M059J (cell line): ENCODE data around the gene ELP6. TPM values are rescaled to one million over a fixed set of nuclear protein-coding genes. Genes with fewer than 3 reads are reported as not detected.
"Not testable (repeated sequence)": the region's sequence is repeated elsewhere in the genome, so short reads cannot be mapped to it uniquely, and the experiment has no call there.

Experiments
- DNase-seq: peaks from one replicate; pipeline ENCODE4 v3.0.0-alpha.2; 2012; ENCODE audit warnings: low read depth
- total RNA-seq: library from RNA; depleted of rRNA; stranded (reverse); fragments of >200 nt; shearing (Covaris generic); gene quantifications from 2 replicates; pipeline ENCODE4 v1.2.3, GENCODE V29; 2014

Gene ELP6
- total RNA-seq, 1 experiment from 2014 or later = 24.5 TPM

DNA sequence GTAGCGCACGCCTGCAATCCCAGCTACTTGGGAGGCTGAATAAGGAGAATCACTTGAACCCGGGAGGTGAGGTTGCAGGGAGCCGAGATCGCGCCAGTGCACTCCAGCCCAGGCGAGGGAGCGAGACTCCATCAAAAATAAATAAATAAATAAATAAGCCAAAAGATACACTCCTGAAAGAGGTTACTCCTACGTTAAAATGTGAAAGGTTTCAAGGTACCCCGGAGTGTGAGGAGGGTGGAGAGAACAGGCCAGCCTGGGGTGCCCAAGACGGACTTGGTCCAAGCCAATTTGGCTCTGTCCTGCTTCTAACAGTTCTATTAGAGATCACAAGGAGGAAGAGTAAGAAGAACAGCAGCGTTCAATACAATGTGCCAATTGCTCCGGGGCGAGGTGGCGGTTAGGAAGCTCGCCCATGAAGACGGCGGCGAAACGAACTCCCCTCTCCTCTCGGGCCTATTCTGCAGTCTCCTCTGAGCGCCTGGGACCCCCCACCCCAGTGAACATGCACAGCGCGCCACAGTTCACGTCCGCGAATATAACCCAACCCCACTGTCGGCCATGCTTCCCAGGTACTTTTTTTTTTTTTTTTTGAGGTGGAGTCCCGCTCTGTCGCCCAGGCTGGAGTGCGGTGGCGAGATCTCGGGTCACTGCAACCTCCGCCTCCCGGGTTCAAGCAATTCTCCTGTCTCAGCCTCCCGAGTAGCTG, 942 bp downstream of the ELP6 start:
- peak; percentile 13 for DNase-seq

DNA sequence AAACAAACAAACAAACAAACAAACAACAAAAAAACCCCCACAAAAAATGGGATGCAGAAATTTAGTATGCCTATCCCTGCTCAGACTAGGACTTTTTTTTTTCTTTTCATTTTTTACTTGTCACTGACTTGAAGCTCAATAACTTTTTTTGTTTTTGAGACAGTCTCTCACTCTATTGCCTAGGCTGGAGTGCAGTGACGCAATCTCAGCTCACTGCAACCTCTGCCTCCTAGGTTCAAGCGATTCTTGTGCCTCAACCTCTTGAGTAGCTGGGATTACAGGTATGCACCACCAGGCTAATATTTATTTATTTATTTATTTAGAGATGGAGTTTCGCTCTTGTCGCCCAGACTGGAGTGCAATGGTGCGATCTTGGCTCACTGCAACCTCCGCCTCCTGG, 8.2 kb downstream of the ELP6 start:
- not testable (repeated sequence) for DNase-seq

DNA sequence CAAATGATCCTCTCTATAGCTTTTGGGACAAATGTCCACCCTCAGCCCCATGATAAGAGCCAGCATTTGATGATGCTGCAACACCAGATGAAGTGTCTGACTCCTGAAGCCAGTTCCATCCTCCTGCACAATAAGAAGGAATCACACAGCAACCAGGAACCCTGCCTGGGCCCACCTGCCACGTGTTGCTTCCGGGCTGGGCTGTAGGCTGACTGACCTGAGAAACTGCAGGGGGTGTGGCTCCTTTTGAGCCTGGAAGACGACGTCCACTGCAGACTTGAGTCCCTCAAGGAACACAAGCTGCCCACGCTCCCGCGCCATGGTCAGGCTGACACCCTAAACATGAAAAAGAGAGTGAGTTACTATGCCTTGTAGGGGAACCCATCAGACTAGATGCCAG, 9.4 kb downstream of the ELP6 start:
- no peak for DNase-seq

DNA sequence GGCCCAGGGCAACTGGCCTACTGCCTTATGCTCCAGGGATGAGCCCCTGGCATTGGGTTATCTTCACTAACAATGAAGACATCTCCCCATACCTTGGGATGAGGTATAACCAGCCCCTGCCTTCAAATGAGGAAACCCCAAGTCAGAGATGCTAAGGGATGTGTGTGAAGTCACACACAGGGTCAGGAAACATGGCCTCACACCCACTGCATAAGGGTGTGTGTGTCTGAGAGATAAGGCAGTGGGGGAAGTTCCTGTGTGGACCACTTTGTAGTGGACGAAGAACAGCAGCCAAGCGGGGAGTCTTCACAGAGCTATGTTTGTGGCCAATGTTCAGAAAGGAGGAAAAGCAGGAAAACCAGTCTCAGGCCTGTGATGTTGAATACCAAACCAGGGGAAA, 10.5 kb downstream of the ELP6 start:
- no peak for DNase-seq

DNA sequence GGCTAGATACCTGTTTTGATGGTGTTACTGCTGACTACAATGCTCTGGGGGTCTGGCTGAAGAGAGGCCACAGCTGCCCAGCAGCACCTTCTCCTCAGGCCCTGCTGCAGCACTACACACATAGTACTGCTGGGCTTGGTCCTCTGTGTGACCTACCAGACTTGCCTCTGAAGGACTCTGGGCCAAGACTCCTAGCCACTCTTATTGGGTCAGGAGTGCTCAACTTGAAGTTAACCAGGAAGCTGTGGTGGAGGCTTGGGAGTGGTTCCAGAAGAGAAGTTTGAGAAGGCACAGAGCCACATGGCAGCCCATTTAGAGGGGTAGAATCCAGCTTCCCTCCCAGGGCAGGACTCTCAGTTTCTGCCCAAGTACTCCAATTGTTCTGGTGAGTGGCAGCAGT, 16.6 kb downstream of the ELP6 start:
- no peak for DNase-seq

DNA sequence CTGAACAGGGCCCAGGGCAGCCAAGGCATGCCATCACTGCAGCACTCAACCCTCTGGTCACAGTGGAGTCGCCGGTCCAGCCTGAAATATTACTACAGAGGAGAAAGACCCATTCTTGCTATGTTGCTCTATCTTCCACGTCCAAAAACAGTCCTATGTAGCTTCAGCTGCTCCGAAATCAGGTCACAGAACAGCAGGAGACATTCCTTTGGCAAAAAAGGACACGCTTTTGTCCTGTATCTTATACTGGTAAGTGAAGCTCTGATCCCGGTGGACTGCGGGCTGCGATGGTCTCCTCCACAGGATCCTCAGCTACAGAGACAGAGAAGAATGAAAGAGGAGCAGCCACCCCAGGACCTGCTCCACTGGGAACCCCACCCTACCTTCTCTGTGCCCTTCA, 17.6 kb downstream of the ELP6 start:
- no peak for DNase-seq

DNA sequence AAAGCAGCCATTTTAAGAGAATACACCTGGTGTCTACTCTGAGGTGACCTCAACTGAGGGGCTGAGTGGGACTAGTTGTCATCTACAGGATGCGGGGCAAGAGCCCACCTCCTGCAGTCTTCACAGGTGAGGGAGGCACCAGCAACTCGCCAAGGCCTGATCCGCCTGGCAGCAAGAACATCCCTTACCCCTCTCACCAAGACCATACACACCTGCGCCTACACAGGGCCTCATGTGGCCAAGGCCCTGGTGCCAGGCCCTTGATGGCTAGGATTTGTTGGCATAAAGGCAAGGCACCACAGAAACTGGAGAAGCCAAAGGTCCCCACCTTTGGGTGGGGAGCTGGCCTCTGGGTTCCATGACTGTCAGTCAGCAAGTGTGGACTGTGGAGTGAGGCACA, 18.4 kb downstream of the ELP6 start:
- no peak for DNase-seq

DNA sequence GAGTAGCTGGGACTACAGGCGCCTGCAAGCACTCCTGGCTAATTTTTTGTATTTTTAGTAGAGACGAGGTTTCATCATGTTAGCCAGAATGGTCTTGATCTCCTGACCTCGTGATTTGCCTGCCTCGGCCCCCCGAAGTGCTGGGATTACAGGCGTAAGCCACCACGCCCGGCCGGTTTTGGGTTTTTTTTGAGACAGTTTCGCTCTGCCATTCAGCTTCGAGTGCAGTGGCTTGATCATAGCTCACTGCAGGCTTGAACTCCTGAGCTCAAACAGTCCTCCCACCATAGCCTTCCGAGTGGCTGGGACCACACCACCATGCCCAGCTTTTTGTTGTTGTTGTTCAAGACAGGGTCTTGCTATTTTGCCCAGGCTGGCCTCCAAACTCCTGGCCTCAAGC, 21.7 kb downstream of the ELP6 start:
- no peak for DNase-seq

DNA sequence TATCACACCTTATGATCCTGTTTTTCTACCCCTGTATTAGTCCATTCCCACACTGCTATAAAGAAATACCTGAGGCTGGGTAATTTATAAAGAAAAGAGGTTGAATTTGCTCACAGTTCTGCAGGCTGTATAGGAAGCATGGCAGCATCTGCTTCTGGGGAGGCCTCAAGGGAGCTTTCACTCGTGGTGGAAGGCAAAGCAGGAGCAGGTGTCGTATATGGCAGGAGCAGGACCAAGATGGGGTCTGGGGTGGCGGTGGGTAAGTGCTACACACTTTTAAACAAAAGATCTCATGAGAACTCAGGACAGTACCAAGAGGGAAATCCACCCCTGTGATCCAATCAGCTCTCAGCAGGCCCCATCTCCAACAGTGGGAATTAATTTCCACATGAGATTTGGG, 22.3 kb downstream of the ELP6 start:
- DNase-seq = no peak

DNA sequence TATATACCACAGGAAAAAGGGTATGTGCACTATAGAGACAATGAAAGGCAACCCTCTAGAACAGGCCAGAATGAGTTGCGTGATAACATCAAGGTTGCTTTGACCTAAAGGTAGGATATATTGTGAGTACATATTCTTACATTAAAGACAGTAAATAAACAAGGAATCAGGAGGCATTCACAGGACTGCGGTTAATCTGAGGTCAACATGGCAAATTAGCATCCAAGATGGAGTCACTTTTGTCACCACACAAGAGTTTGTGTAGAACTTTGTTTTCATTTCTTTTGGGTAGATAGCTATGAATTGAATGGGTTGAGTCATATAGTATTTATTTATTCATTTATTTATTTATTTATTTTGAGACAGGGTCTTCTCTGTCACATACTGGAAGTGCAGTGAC, 26.2 kb downstream of the ELP6 start:
- DNase-seq = no peak

DNA sequence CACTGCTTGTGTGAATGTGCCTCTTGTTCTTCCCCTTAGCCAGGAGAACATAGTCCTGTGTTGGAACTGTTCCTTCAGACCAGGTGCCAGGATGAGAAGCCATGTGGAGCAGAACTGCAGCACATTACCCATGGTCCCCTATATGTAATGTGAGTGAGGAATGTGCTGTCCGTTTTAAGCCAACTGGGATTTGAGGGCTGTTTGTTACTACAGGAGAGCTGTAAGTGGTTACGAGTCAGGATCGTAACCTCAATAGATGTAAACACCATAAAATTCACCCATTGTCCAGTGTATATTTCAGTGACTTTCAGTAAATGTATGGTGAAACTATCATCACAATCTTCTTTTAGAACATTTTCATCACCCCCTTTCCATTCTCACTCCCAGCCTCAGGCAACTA, 27.7 kb downstream of the ELP6 start:
- peak; percentile 36 for DNase-seq

DNA sequence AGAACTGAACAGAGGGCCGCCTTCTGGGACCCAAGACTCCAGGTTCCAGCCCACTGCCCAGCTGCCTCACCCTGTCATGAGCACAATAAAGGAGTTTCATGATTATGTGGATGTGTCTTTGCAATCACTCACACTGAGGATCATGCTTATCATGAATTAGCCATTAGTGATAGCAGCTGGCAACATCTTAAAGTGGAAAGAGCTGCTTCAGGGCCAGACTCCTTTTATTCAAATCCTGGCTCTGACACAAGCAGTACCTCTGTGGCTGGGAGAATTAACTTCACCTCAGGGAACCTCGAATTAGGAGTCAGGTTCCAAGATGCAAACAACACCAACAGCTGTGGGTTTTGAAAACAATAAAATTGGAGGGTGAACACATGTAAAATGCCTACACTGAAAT, 31.1 kb downstream of the ELP6 start:
- no peak for DNase-seq

DNA sequence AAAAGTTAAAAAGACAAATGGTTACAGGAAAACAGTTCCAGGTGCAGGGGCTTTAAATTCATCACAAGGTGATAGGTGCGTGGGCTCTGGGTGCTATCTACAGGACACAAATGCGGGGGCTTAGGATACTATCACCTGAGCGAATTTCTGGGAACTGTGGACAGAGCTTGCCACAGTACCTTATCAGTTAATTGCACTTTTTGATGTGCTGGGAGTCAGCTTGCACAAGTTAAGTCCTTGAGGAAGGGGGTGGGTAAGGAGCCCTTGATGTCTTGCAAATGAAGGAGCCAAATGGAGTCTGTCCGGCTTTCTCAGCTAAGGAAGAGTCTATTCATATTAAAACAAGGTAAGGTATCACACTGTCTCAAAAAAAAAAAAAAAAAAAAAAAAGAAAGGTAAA, 31.7 kb downstream of the ELP6 start:
- DNase-seq = not testable (repeated sequence)

DNA sequence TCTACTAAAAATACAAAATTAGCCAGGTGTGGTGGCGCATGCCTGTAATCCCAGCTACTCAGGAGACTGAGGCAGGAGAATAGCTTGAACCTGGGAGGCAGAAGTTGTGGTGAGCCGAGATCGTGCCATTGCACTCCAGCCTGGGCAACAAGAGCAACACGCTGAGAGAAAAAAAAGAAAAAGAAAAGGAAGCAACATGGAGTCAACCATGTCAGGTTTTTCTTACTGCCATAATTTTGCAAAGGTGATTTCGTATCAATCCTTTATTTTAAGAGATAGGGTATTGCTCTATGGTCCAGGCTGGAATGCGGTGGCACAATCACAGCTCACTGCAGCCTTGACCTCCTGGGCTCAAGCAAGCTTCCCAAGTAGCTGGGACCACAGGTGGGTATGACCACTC, 33.2 kb downstream of the ELP6 start:
- DNase-seq = not testable (repeated sequence)

DNA sequence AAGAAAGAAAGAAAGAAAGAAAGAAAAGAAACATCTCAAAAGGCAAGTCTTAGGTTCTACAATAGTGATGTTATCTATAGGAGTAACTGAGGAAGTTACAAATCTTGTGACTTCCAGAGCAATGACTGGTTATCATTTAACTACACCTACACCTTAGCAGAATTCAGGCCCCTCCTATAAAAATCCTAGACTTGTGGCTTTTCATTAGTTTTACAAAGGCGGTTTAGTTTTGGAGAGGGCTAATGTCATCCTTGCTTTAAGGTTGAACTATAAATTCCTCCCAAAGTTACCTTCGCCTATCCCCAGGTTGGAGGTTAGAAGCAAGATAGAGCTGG, 33.7 kb downstream of the ELP6 start:
- no peak for DNase-seq

DNA sequence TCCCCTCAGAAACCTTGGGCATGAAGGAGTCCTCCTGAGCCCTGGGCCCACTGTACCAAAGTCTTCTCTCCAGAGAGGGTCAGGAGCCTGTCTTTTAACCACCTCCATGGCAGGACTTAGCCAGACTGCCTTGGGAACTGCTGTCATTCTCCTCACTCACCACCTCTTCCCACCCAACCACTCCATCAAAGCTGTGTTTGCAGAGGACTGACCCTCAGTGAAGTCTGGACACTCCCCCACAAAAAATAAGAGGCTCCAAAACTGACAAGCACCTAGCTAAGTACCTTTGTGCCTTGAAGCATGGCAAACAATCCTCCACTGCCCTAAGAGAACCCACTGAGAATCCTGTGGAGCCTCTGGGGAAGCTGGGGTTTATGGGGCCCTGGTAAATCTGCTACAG, 35.5 kb downstream of the ELP6 start:
- no peak for DNase-seq

DNA sequence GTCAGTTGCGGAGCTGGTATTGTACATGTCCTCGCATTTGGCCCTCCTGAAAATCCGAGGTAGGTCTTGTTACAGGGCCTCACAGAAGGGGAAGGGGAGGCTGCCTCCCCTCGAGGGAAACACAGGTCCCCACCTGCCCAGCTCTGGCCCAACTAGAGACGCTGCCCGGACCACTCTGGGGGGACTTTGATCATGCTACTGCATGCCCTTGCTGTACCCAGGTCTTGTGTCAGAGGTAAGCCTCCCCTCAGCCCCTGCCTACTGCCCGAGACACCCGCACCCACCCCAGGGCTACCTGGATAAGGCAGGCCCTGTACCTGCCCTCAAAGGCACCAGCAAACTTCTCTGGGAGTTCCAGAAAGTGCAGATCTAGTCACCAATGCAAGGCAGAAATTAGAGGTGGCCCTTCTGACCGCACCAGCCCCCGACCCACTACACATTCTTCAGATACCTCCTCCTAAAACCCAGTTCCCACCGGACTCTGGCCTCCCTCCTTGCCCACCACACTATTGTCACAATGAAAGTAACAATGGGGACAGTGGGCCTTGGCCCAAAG, 36.8 kb downstream of the ELP6 start:
- DNase-seq = no peak

DNA sequence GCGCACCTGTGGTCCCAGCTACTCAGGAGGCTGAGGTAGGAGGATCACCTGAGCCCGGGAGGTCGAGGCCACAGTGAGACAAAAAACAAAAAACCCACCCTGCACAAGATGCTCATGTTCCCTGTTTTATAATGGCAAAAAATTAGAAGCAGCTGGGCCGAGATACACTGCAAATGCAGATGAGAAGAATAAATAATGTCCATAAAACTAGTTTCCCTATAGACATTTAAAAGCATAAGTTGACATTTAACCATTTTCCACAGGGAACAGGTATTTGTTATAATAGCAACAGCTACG, 37.2 kb downstream of the ELP6 start:
- no peak for DNase-seq

DNA sequence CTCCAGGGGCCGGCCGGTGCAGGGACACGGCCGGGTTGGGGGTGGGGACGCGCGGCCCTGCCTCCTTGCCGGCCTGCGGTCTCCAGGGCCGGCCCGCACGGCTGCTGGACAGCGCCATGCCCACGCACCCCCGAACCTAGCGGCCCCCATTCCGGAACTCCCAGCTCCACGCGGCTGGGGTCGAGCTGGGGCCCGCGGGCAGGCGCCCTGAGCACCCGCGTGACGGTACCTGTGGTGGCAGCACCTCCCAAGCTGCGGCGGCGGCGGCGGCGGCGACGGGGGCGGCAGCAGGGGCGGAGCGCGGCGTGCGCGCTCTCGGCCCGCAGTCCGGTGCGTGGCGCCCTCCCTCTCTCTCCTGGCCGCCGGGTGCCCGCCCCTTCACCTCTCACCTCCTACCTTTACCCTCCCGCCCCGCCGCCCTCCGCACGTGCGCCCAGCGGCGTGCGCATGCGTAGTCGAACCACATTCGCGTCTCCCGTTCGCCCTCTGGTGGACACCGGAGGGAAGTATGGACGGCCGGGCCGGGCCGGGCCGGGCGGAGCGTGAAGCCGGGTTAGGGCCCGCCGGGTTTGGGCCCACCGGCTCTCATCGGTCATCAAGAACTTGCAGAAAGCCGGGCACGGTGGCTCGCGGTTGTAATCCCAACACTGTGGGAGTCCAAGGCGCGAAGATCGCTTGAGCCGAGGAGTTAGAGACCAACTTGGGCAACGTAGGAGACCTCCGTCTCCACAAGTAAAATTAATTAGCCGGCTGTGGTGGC, 37.8 kb downstream of the ELP6 start, which contains the start of gene SCAP:
SCAP (minus strand) TSS at position 372 of the 760 bp plus-strand sequence. CDS start 32,948 bp downstream, outside the sequence.
- peak; percentile 75 for DNase-seq

DNA sequence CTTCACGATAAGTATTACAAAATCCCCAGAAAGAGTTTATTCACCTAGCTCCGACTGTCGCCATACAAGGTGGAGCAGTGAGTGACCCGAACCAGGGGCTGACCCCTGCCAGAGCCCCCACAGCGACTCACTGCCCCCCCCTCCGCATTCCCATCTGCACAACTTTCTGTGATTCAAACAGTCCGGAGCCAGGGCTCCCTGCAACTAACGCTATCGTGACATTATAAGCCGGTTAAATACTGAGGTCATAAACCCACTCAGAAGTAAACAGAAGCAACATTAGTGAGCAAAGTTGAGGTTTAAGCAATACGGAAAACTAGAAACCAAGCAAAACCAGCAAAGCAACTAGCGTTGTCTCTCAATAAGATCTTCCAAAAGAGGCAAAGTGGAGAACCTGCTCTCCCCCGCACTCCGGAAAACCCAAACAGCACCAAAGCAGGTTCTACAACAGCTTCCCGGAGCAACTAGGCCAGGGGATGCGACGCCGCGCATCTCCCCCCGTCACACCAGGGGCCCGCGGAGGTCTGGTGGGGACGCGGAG, 38.4 kb downstream of the ELP6 start:
- peak; percentile 33 for DNase-seq

DNA sequence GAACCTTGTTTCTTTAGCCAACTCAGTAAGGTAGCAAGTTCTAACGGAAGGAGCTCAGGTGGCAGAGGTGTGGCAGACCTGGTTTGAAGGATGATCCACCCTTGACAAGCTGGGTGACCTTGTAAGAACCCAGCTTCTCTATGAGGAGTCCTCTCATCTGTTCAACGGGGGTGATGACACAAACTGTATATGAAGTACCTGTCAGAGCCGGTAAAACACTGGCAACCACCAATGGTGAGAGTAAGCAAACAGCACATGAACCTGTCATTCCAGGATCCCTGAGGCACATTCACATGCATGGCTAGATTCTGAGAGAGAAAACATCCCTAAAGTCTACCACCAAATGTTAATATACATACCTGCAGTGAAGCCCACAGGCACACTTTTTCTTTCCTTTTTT, 40.1 kb downstream of the ELP6 start:
- DNase-seq = no peak

DNA sequence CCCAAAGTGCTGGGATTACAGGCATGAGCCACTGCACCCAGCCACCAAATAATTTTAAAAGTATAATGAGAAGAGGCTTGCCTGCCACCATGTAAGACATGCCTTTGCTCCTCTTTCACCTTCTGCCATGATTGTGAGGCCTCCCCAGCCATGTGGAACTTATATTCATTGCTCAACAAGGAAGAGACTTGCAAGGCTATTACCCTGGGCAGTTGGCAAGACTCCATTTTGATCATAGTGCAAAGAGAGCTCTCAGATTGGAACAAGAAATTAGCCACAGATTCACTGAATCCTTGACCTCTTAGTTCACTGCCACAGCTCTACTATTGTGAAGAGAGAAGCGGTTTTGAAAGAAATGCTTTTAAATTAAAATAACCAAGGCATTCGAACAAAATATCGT, 43.9 kb downstream of the ELP6 start:
- DNase-seq = no peak

DNA sequence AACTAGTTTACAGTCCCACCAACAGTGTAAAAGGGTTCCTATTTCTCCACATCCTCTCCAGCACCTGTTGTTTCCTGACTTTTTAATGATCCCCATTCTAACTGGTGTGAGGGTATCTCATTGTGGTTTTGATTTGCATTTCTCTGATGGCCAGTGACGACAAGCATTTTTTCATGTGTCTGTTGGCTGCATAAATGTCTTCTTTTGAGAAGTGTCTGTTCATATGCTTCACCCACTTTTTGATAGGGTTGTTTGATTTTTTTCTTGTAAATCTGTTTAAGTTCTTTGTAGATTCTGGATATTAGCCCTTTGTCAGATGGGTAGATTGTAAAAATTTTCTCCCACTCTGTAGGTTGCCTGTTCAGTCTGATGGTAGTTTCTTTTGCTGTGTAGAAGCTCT, 45.2 kb downstream of the ELP6 start:
- DNase-seq = not testable (repeated sequence)
